K562 (cell line): ENCODE measurements around the gene CDH16. TPM values are rescaled to one million over a fixed set of nuclear protein-coding genes. Genes with fewer than 3 reads are reported as not detected.

ENCODE experiments used
- FOXA3 ChIP-seq, 2 experiments: fragments of 450-650 bp in 1 of 2; sonication (generic) in 1 of 2; formaldehyde crosslinking; IDR thresholded peaks in 1 of 2; conservative IDR thresholded peaks in 1 of 2; 2 replicates each; pipeline versions ENCODE4 v1.4.0 to v1.8.0; 2020 to 2022; ENCODE audit warnings: mild to moderate bottlenecking in 2 of 2, missing genetic modification reagents in 1 of 2
- FOXK1 ChIP-seq: sonication (generic); formaldehyde crosslinking; IDR thresholded peaks from 2 replicates; pipeline ENCODE4 v1.8.0; 2022; ENCODE audit warnings: missing genetic modification reagents, mild to moderate bottlenecking, borderline replicate concordance
- HDAC1 ChIP-seq, 2 experiments: fragments of 450-650 bp; IDR thresholded peaks; 2 replicates each; pipeline ENCODE4 v1.6.1; 2016 to 2017; ENCODE audit warnings: inconsistent platforms in 1 of 2, mild to moderate bottlenecking in 1 of 2, moderate library complexity in 1 of 2
- L3MBTL2 ChIP-seq: fragments of 450-650 bp; IDR thresholded peaks from 2 replicates; pipeline ENCODE4 v1.6.1; 2016; ENCODE audit warnings: mild to moderate bottlenecking, moderate library complexity
- LEF1 ChIP-seq: fragments of 450-650 bp; IDR thresholded peaks from 2 replicates; pipeline ENCODE4 v1.6.1; 2016; ENCODE audit warnings: mild to moderate bottlenecking
- MAZ ChIP-seq, 2 experiments: fragments of 450-650 bp in 1 of 2; sonication (generic) in 1 of 2; formaldehyde crosslinking; IDR thresholded peaks in 1 of 2; conservative IDR thresholded peaks in 1 of 2; 2 replicates each; pipeline versions ENCODE4 v1.4.0 to v1.5.0; 2020; ENCODE audit warnings: mild to moderate bottlenecking in 1 of 2, missing genetic modification reagents in 1 of 2
- NEUROD1 ChIP-seq: fragments of 150-350 bp; IDR thresholded peaks from 2 replicates; pipeline ENCODE4 v1.6.1; 2014; ENCODE audit warnings: borderline replicate concordance, low read length, low read depth; ENCODE audit not compliant: partially characterized antibody
- NFXL1 ChIP-seq: fragments of 450-650 bp; formaldehyde crosslinking; IDR thresholded peaks from 2 replicates; pipeline ENCODE4 v1.4.0; 2021; ENCODE audit warnings: mild to moderate bottlenecking
- NR2C2 ChIP-seq, 2 experiments: fragments of 200-800 bp in 1 of 2; sonication (Bioruptor generic) in 1 of 2; sonication (generic) in 1 of 2; formaldehyde crosslinking in 1 of 2; IDR thresholded peaks; 2 replicates each; pipeline versions ENCODE4 v1.6.1 to v1.8.0; 2016 to 2022; ENCODE audit warnings: mild to moderate bottlenecking in 1 of 2, missing compliant biosample characterization in 1 of 2, missing genetic modification characterization in 1 of 2, missing genetic modification reagents in 1 of 2
- PHF20 ChIP-seq: fragments of 450-650 bp; IDR thresholded peaks from 2 replicates; pipeline ENCODE4 v1.6.1; 2018; ENCODE audit not compliant: partially characterized antibody
- POLR2AphosphoS5 ChIP-seq: IDR thresholded peaks from 2 replicates; pipeline ENCODE4 v1.6.1; 2011; ENCODE audit warnings: mild to moderate bottlenecking, low read depth, low read length, moderate library complexity; ENCODE audit not compliant: control insufficient read depth, insufficient read depth
- RBM17 ChIP-seq: fragments of 200-400 bp; formaldehyde crosslinking; IDR thresholded peaks from 2 replicates; pipeline ENCODE4 v1.6.1; 2017; ENCODE audit warnings: low read depth, mild to moderate bottlenecking, low read length, borderline replicate concordance
- SMARCA5 ChIP-seq: fragments of 450-650 bp; IDR thresholded peaks from 2 replicates; pipeline ENCODE4 v1.6.1; 2016
- SP2 ChIP-seq: IDR thresholded peaks from 2 replicates; pipeline ENCODE4 v1.6.1; 2011; ENCODE audit warnings: mild to moderate bottlenecking, low read depth, low read length, moderate library complexity; ENCODE audit not compliant: poor library complexity, severe bottlenecking; ENCODE audit errors: extremely low read depth
- TRIM24 ChIP-seq, 2 experiments: fragments of 450-650 bp; IDR thresholded peaks; 2 replicates each; pipeline ENCODE4 v1.6.1; 2016
- ZNF239 ChIP-seq: fragments of 250-450 bp; sonication (Bioruptor Pico); IDR thresholded peaks from 2 replicates; pipeline ENCODE4 v1.4.0; 2020; ENCODE audit warnings: mild to moderate bottlenecking
- ZNF431 ChIP-seq: sonication (generic); formaldehyde crosslinking; IDR thresholded peaks from 2 replicates; pipeline ENCODE4 v1.8.0; 2022; ENCODE audit warnings: mild to moderate bottlenecking, missing genetic modification reagents
- ZNF77 ChIP-seq: fragments of 250-450 bp; sonication (Bioruptor Pico); IDR thresholded peaks from 2 replicates; pipeline ENCODE4 v1.5.0; 2020
- ZSCAN29 ChIP-seq: fragments of 450-650 bp; IDR thresholded peaks from 2 replicates; pipeline ENCODE4 v1.6.1; 2017
- polyA plus RNA-seq, 8 experiments: library from polyadenylated mRNA; depleted of rRNA in 4 of 8; stranded (reverse) in 5 of 8; unstranded in 3 of 8; fragments of >200 nt; fragmentation: Nextera tagmentation in 2 of 8; fragmentation: Illumina TruSeq in 1 of 8; extraction: Ambion mirVana in 2 of 8; extraction: Trizol in 1 of 8; gene quantifications; 2 replicates each; pipeline versions ENCODE4 v1.2.1 to v1.2.3, GENCODE V29; 2011 to 2014; ENCODE audit warnings: inconsistent platforms in 1 of 8, missing spikeins in 1 of 8
- total RNA-seq, 7 experiments: library from RNA; depleted of rRNA in 6 of 7; stranded (reverse); fragments of >200 nt in 6 of 7; fragmentation: Illumina TruSeq in 2 of 7; extraction: Trizol in 2 of 7; gene quantifications; 2 replicates each; pipeline versions ENCODE4 v1.2.1 to v1.2.3, GENCODE V29; 2011 to 2021; ENCODE audit warnings: low replicate concordance in 1 of 7
- TF ChIP-seq, protein P1 (sequence below), 2 experiments: fragments of 450-650 bp; conservative IDR thresholded peaks; 2 replicates each; pipeline ENCODE4 v1.6.1; 2017; ENCODE audit warnings: mild to moderate bottlenecking in 2 of 2, moderate library complexity in 2 of 2
- TF ChIP-seq, protein P2 (sequence below): sonication (generic); formaldehyde crosslinking; IDR thresholded peaks from 2 replicates; pipeline ENCODE4 v1.8.0; 2023; ENCODE audit warnings: missing genetic modification reagents, mild to moderate bottlenecking, borderline replicate concordance

CDH16 gene
- total and polyA plus RNA-seq, 9 of the 15 experiments (the other 6 are each of a cell fraction or from before 2014, with no cell fraction given), result not detected

DNA sequence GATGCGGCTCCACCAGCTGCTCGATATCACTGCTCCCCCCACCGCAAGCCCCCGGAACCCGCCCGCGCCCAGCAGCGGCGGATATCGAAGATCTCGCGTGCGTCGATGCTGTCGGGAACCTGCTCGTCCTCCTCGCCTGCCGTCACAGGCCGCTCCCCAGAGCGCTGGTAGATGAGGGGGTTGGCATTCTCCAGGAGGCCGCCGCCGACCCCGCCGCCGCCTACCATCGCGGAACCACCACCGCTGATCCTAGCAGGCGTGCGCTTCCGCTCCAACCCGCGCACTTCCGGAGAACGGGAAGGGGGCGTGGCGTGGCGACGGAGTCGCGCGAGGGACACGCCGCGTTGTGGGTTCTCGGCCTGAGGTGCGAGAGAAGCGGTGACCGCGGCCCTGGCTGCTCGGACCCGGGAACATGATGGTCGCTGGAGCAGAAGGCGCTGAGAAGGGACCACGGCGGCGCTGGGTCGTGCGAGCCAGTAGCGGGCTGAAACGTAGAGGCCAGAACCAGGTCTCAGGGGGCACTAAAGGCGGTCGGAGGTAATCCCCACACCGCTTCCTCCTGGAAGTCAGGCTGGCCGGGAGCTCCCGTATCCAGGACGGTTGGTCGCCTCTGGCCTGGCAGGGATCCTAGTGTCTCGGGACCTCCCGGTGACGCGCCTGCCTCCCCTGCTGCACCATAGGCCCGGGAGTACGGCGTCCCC, 15.6 kb upstream of the CDH16 start, which contains the start of gene CIAO2B (continued):
- TF ChIP-seq RBM17, result no peak
- peak; percentile 85 for TF ChIP-seq L3MBTL2
- peak; percentile 51 to 57; a peak in 3 of 4 replicates for TF ChIP-seq MAZ (CRISPR knock-in tag; conservative IDR thresholded peaks at IDR 0.05 in 1 of 2, IDR thresholded peaks at IDR 0.05 in 1 of 2)
- peak; percentile 88 for TF ChIP-seq PHF20
- no peak for TF ChIP-seq ZNF431 (CRISPR knock-in tag)
- TF ChIP-seq SMARCA5, result 0 out of 2 replicates have a peak, but pooled peaks have one; percentile 23
- TF ChIP-seq FOXA3 (CRISPR knock-in tag; conservative IDR thresholded peaks at IDR 0.05 in 1 of 2, IDR thresholded peaks at IDR 0.05 in 1 of 2), result 0 out of 4 replicates have a peak, but pooled peaks of 1 of the 2 experiments have one; percentile 49
- peak; percentile 77 for TF ChIP-seq NEUROD1
- TF ChIP-seq NR2C2 (CRISPR knock-in tag; IDR thresholded peaks at IDR 0.05), result 0 out of 2 replicates have a peak, but pooled peaks have one; percentile 56
- peak; percentile 57; the same call in 1 of the 2 replicates for TF ChIP-seq NR2C2 (tag; IDR thresholded peaks at IDR 0.05)
- TF ChIP-seq, protein P1, sequence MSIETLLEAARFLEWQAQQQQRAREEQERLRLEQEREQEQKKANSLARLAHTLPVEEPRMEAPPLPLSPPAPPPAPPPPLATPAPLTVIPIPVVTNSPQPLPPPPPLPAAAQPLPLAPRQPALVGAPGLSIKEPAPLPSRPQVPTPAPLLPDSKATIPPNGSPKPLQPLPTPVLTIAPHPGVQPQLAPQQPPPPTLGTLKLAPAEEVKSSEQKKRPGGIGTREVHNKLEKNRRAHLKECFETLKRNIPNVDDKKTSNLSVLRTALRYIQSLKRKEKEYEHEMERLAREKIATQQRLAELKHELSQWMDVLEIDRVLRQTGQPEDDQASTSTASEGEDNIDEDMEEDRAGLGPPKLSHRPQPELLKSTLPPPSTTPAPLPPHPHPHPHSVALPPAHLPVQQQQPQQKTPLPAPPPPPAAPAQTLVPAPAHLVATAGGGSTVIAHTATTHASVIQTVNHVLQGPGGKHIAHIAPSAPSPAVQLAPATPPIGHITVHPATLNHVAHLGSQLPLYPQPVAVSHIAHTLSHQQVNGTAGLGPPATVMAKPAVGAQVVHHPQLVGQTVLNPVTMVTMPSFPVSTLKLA (conservative IDR thresholded peaks at IDR 0.05), result peak; percentile 77 to 91
- no peak for TF ChIP-seq NFXL1
- TF ChIP-seq, protein P2, sequence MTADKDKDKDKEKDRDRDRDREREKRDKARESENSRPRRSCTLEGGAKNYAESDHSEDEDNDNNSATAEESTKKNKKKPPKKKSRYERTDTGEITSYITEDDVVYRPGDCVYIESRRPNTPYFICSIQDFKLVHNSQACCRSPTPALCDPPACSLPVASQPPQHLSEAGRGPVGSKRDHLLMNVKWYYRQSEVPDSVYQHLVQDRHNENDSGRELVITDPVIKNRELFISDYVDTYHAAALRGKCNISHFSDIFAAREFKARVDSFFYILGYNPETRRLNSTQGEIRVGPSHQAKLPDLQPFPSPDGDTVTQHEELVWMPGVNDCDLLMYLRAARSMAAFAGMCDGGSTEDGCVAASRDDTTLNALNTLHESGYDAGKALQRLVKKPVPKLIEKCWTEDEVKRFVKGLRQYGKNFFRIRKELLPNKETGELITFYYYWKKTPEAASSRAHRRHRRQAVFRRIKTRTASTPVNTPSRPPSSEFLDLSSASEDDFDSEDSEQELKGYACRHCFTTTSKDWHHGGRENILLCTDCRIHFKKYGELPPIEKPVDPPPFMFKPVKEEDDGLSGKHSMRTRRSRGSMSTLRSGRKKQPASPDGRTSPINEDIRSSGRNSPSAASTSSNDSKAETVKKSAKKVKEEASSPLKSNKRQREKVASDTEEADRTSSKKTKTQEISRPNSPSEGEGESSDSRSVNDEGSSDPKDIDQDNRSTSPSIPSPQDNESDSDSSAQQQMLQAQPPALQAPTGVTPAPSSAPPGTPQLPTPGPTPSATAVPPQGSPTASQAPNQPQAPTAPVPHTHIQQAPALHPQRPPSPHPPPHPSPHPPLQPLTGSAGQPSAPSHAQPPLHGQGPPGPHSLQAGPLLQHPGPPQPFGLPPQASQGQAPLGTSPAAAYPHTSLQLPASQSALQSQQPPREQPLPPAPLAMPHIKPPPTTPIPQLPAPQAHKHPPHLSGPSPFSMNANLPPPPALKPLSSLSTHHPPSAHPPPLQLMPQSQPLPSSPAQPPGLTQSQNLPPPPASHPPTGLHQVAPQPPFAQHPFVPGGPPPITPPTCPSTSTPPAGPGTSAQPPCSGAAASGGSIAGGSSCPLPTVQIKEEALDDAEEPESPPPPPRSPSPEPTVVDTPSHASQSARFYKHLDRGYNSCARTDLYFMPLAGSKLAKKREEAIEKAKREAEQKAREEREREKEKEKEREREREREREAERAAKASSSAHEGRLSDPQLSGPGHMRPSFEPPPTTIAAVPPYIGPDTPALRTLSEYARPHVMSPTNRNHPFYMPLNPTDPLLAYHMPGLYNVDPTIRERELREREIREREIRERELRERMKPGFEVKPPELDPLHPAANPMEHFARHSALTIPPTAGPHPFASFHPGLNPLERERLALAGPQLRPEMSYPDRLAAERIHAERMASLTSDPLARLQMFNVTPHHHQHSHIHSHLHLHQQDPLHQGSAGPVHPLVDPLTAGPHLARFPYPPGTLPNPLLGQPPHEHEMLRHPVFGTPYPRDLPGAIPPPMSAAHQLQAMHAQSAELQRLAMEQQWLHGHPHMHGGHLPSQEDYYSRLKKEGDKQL (CRISPR knock-in tag), result 0 out of 2 replicates have a peak, but pooled peaks have one; percentile 11
- peak in 1 of 2 experiments; percentile 67; a peak in 2 of 4 replicates for TF ChIP-seq TRIM24 (IDR thresholded peaks at IDR 0.05)
- TF ChIP-seq POLR2AphosphoS5, result peak; percentile 71
- TF ChIP-seq FOXK1, result 0 out of 2 replicates have a peak, but pooled peaks have one; percentile 45
- no peak for TF ChIP-seq ZSCAN29
- no peak for TF ChIP-seq LEF1
- TF ChIP-seq ZNF77 (CRISPR knock-in tag), result no peak
- no peak for TF ChIP-seq SP2
- no peak for TF ChIP-seq ZNF239 (CRISPR knock-in tag)
- peak in 1 of 2 experiments; percentile 85; a peak in 2 of 4 replicates for TF ChIP-seq HDAC1 (IDR thresholded peaks at IDR 0.05)
